Tibial artery (tissue), 4 donors: Measurements from ENCODE around the gene N4BP2L1.

ENCODE experiments used
- DNase-seq, 2 donors: peaks; one replicate each; pipeline ENCODE4 v3.0.0-alpha.2; 2019
- H3K27ac ChIP-seq, 2 donors: fragments of 200-600 bp; sonication (generic) in 1 of 2; 1 replicate in 1 of 2; 2 replicates in 1 of 2; pipeline ENCODE4 v1.5.1; 2018 to 2019; ENCODE audit warnings: mild to moderate bottlenecking in 1 of 2
- H3K27me3 ChIP-seq, 2 donors: fragments of 200-600 bp; sonication (generic) in 1 of 2; one replicate each; pipeline versions ENCODE4 v1.5.1 to v1.6.0; 2016 to 2019
- H3K36me3 ChIP-seq, 3 donors: fragments of 200-600 bp; sonication (generic) in 2 of 3; one replicate each; pipeline ENCODE4 v1.5.1; 2016 to 2019; ENCODE audit warnings: mild to moderate bottlenecking in 2 of 3
- H3K4me1 ChIP-seq, 4 donors: fragments of 200-600 bp; sonication (generic) in 2 of 4; 1 replicate in 3 of 4; 2 replicates in 1 of 4; pipeline ENCODE4 v1.5.1; 2016 to 2019
- H3K4me3 ChIP-seq, 2 donors: fragments of 200-600 bp; sonication (generic) in 1 of 2; 1 replicate in 1 of 2; 2 replicates in 1 of 2; pipeline ENCODE4 v1.5.1; 2018 to 2019; ENCODE audit warnings: mild to moderate bottlenecking in 2 of 2
- H3K9me3 ChIP-seq, 3 donors: fragments of 200-600 bp; sonication (generic) in 1 of 3; one replicate each; pipeline ENCODE4 v1.5.1; 2016 to 2019
- intact Hi-C: fragments of 100-400 bp; cut with DNase I; formaldehyde crosslinking; loops from one replicate; pipeline ENCODE4 v1.15.0; 2023; ENCODE audit warnings: low total_unique reads
- TF ChIP-seq, protein P1 (sequence below), 2 experiments: fragments of 200-600 bp in 1 of 2; fragments of 450-650 bp in 1 of 2; IDR thresholded peaks; one replicate each; pipeline ENCODE4 v1.5.1; 2017 to 2019; ENCODE audit warnings: antibody characterized with exemption in 2 of 2, mild to moderate bottlenecking in 1 of 2, moderate library complexity in 1 of 2

N4BP2L1 gene

DNA sequence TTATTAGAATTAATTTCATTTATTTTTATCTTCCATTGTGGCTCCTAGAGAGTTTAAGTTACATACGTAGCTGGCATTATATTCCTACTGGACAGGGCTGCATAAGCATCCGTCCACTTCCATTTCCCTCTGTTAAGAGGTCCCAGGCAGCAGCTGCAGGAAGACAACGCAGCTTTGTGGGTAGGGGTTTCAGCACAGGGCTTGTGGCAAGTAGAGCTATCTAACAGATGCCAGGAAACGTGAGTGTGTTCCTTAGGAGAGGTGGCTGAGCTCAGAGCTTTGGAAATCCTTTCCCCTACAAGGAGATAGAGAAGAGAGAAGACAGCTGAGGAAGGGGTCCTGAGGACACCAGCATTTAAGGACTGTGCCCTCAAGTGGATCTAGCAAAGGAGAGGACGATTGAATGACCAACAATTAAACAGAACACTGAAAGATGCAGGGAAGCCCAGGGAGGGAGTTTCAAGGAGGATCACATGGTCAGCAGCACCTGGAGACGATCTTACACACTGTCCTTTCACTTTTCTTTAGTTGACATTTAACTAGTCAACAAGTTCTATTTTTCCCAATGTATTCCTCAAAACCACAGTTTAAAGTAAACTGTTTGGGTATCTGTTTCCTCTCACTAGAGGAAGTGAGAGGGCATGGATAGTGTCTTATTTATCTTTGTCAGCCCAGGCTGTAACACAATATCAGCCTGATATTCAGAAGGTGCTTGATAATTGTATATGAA lies 2.3 kb upstream of the N4BP2L1 start:
- Histone ChIP-seq H3K4me1 (peaks cover 0 to 25% (median 16%) of the 10 kb centered on the region in 4 donors), H3K9me3 (no peaks in the 10 kb centered on the region), H3K36me3 (peaks cover 0 to 5% (median 4%) of the 10 kb centered on the region in 3 donors), H3K27ac (no peak overlapping the region), H3K4me3 (no peak overlapping the region), H3K27me3 (no peaks in the 10 kb centered on the region)
- DNase-seq = no peak
- intact Hi-C loops = no loop called here
- TF ChIP-seq, protein P1, sequence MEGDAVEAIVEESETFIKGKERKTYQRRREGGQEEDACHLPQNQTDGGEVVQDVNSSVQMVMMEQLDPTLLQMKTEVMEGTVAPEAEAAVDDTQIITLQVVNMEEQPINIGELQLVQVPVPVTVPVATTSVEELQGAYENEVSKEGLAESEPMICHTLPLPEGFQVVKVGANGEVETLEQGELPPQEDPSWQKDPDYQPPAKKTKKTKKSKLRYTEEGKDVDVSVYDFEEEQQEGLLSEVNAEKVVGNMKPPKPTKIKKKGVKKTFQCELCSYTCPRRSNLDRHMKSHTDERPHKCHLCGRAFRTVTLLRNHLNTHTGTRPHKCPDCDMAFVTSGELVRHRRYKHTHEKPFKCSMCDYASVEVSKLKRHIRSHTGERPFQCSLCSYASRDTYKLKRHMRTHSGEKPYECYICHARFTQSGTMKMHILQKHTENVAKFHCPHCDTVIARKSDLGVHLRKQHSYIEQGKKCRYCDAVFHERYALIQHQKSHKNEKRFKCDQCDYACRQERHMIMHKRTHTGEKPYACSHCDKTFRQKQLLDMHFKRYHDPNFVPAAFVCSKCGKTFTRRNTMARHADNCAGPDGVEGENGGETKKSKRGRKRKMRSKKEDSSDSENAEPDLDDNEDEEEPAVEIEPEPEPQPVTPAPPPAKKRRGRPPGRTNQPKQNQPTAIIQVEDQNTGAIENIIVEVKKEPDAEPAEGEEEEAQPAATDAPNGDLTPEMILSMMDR (IDR thresholded peaks at IDR 0.05) = no peak

DNA sequence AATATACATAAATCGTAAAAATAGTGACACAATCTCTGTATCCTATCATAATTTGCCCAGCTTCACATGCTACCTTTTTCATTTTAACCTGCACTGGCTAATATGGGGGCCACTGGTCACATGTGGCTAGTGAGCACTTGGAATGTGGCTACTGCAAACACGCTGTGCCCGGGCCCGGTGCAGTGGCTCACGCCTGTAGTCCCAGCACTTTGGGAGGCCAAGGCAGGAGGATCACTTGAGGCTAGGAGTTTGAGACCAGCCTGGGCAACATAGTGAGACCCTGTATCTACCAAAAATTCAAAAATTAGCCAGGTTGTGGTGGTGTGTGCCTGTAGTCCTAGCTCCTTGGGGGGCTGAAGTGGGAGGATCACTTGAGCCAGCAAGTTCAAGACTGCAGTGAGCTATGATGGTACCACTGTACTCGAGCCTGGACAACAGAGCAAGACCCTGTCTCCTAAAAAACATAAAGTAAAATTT lies 1.5 kb upstream of the N4BP2L1 start:
- TF ChIP-seq, protein P1 (IDR thresholded peaks at IDR 0.05) = no peak
- DNase-seq = no peak
- Histone ChIP-seq H3K9me3 (no peaks in the 10 kb centered on the region), H3K4me1 (peaks cover 0 to 25% (median 17%) of the 10 kb centered on the region in 4 donors), H3K27ac (peak overlapping the region; percentile 94 to 98), H3K27me3 (no peaks in the 10 kb centered on the region), H3K4me3 (no peak overlapping the region), H3K36me3 (no peaks in the 10 kb centered on the region)
- intact Hi-C loops = loop anchor here (5.0 kb wide), 1 partner anchor 108 kb away; the partner anchor contains the start of gene N4BP2L2

DNA sequence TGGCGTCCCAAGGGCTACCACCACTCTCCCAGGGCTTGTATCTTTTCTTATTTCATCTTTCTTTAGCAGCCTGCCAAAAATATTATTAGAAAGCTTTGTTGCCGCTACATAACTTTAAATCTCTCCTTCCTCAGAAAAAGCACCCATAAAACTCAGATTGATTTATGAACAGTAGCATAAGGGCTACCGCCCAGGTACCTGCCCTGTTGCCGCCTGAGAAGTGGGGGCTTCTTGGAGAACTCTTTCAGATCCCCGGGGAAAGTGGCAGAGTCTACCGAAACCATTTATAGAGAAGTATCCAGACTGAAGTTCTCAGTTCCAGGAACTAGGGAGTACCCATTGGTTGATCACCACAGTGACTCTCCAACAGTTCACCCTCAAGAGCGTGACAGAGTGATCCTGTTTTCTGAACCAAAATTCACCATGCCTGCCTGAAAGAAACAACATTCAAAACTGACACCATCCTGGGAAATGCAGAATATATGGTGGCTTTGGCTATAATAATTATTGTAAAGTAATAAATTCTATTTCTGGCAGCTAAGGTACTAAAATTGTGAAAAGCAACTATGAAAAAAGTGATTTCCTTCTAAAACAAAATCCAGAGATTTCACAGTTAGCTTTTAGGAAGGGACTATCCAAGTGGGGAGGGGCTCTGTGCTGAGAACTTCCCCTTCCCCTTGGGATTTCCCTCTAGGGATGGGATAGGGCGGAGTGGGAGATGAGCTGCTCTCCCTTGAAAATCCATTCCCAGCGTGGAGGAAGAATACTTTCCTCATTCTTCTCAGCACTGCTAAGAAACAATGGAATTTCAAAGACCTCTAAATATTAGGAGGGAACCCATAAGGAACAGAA lies 877 bp upstream of the N4BP2L1 start:
- Histone ChIP-seq H3K27ac (peak overlapping the region; percentile 94 to 98), H3K27me3 (no peaks in the 10 kb centered on the region), H3K4me1 (peaks cover 0 to 25% (median 17%) of the 10 kb centered on the region in 4 donors), H3K36me3 (peaks cover 0 to 6% (median 0%) of the 10 kb centered on the region in 3 donors), H3K9me3 (no peaks in the 10 kb centered on the region), H3K4me3 (peak overlapping the region; percentile 76 to 81)
- intact Hi-C loops = loop anchor here (5.0 kb wide), 1 partner anchor 108 kb away; the partner anchor contains the start of gene N4BP2L2
- DNase-seq = no peak
- TF ChIP-seq, protein P1 (IDR thresholded peaks at IDR 0.05) = no peak

DNA sequence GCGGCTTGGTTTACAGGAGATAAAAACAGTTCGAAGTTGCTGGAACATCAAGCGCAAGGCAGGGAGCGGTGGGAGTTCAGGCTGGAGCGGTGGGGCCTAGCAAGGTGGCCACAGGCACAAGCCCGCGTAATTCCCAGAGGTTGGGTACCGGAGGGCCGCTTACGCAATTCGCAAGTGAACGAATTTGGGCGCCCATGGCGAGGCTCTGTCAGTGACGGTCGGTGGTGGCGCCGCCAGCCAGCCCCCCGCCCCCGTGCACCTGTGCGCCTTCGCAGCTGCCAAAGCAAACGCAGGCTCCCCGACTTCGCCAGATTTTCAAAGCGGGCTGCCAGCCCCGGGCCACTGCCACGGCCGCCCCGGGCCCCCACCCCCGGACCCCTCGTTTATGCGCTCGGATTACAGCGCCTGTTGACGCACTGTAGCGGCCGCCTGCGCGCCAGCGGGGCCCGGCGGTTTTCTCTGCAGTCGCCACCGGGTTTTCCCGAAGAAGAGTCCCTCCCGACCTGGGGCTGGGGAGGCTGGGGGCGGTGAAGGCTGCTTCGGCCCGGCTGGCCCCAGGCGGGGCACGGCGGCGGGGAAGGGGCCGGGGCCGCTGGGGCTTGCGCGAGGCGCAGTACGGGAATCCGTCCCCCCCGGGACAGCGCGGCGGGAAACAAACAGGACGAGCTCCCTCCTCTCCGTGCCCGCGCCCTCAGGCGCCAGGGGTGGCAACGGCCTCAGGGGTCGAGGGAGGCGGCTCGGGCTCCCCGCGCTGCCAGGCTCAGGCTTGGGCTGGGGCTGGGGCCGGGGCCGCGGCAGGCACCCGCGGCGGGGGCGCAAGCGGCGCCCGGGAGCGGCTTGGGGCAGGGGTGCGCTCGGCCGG lies 709 bp downstream of the N4BP2L1 start:
- peak overlapping the region; percentile 76 to 81 for H3K4me3 ChIP-seq
- intact Hi-C loops = loop anchor here (5.0 kb wide), 1 partner anchor 110 kb away; the partner anchor contains the start of gene N4BP2L2
- TF ChIP-seq, protein P1 (IDR thresholded peaks at IDR 0.05) = no peak
- no peaks in the 10 kb centered on the region for H3K27me3 ChIP-seq
- DNase-seq = peak; percentile 61 to 80
- H3K9me3 ChIP-seq = no peaks in the 10 kb centered on the region
- H3K36me3 ChIP-seq = peaks cover 0 to 6% (median 0%) of the 10 kb centered on the region in 3 donors
- H3K27ac ChIP-seq = peak overlapping the region; percentile 94 to 98
- peaks cover 0 to 25% (median 17%) of the 10 kb centered on the region in 4 donors for H3K4me1 ChIP-seq
